ENCODE measurements around the gene ADCY9.

Gene ADCY9

GRCh38 chr16:4089811-4090301 is 26.4 kb downstream of the ADCY9 start:
- TF ChIP-seq, protein P1, sequence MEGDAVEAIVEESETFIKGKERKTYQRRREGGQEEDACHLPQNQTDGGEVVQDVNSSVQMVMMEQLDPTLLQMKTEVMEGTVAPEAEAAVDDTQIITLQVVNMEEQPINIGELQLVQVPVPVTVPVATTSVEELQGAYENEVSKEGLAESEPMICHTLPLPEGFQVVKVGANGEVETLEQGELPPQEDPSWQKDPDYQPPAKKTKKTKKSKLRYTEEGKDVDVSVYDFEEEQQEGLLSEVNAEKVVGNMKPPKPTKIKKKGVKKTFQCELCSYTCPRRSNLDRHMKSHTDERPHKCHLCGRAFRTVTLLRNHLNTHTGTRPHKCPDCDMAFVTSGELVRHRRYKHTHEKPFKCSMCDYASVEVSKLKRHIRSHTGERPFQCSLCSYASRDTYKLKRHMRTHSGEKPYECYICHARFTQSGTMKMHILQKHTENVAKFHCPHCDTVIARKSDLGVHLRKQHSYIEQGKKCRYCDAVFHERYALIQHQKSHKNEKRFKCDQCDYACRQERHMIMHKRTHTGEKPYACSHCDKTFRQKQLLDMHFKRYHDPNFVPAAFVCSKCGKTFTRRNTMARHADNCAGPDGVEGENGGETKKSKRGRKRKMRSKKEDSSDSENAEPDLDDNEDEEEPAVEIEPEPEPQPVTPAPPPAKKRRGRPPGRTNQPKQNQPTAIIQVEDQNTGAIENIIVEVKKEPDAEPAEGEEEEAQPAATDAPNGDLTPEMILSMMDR (IDR thresholded peaks at IDR 0.05; ENCODE audit: low read depth, low read length, missing control alignments): no peak
- in situ Hi-C loops (cut with HindIII; ENCODE audit: low pct_ligation_motif_present, low sequenced_read_pairs): no loop called here
- H3K4me3 ChIP-seq (ENCODE audit: low read depth, low read length): no peak overlapping the region
- no peaks in the 10 kb centered on the region for H3K27me3 ChIP-seq (replicated peaks)
- H3K36me3 ChIP-seq (replicated peaks): no peaks in the 10 kb centered on the region
- DNase-seq: no peak
- H3K27ac ChIP-seq: no peak overlapping the region

GRCh38 chr16:4089251-4089810 is 26.9 kb downstream of the ADCY9 start:
- in situ Hi-C loops (cut with HindIII; ENCODE audit: low pct_ligation_motif_present, low sequenced_read_pairs): no loop called here

DNA sequence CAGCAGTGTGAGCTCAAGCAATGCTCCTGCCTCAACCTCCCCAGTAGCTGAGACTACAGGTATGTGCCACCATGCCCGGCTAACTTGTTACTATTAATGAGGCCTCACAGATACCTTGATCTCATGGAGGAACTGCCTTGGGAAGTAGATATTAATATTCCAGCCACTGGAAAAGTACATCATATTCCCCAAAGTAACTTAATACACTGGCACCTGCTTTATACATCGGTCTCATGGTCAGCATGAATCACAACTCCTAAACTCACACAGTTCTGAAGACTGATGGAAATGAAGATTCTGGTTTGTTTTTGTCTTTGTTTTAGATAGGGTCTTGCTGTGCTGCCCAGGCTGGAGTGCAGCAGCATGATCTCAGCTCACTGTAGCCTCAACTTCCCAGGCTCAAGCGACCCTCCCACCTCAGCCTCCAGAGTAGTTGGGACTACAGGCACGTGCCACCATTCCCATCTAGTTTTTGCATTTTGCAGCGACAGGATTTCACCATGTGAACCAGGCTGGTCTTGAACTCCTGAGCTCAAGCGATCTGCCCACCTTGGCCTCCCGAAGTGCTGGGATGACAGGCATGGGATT is 28.2 kb downstream of the ADCY9 start:
- H3K4me3 ChIP-seq (ENCODE audit: low read depth, low read length): no peak overlapping the region
- TF ChIP-seq, protein P1 (IDR thresholded peaks at IDR 0.05; ENCODE audit: low read depth, low read length, missing control alignments): no peak
- no peak overlapping the region for H3K27ac ChIP-seq
- H3K36me3 ChIP-seq (replicated peaks): no peaks in the 10 kb centered on the region
- in situ Hi-C loops (cut with HindIII; ENCODE audit: low pct_ligation_motif_present, low sequenced_read_pairs): no loop called here
- no peak for DNase-seq
- no peaks in the 10 kb centered on the region for H3K27me3 ChIP-seq (replicated peaks)

More at GRCh38 chr16:4089251-4089810, 26.9 kb downstream of the ADCY9 start:
- TF ChIP-seq, protein P1 (IDR thresholded peaks at IDR 0.05; ENCODE audit: low read depth, low read length, missing control alignments): no peak
- DNase-seq: no peak
- H3K27ac ChIP-seq: no peak overlapping the region
- H3K27me3 ChIP-seq (replicated peaks): no peaks in the 10 kb centered on the region
- no peak overlapping the region for H3K4me3 ChIP-seq (ENCODE audit: low read depth, low read length)
- no peaks in the 10 kb centered on the region for H3K36me3 ChIP-seq (replicated peaks)

DNA sequence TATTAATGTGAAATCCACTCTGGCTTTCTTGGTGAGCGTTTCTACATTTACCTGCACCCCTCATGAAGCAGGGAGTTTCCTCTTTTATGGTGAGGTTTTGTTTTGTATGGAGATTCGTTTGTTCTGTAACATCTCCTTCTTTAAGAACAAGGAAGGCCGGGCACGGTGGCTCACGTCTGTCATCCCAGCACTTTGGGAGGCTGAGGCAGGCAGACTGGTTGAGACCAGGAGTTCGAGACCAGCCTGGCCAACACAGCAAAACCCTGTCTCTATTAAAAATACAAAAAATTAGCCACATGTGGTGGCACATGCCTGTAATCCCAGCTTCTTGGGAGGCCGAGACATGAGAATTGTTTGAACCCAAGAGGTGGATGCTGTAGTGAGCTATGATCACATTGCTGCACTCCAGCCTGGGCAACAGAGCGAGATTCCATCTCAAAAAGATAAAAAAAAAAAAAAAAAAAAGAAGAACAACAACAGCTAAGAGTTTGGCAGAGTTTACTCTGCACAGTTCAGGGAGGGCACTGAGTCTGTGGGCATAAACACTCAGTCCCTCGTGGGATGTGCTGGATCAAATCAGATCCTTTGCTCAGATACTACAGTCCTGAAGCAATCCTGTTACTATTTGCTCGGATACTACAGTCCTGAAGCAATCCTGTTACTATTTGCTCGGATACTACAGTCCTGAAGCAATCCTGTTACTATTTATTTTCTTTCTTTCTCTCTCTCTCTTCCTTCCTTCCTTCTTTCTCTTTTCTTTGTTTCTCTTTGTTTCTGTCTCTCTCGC is 28.9 kb downstream of the ADCY9 start:
- Histone ChIP-seq H3K4me3 (ENCODE audit: low read depth, low read length) (no peak overlapping the region), H3K27me3 (replicated peaks) (no peaks in the 10 kb centered on the region), H3K36me3 (replicated peaks) (no peaks in the 10 kb centered on the region), H3K27ac (no peak overlapping the region)
- TF ChIP-seq, protein P1 (IDR thresholded peaks at IDR 0.05; ENCODE audit: low read depth, low read length, missing control alignments): no peak
- DNase-seq: no peak
- in situ Hi-C loops (cut with HindIII; ENCODE audit: low pct_ligation_motif_present, low sequenced_read_pairs): no loop called here

DNA sequence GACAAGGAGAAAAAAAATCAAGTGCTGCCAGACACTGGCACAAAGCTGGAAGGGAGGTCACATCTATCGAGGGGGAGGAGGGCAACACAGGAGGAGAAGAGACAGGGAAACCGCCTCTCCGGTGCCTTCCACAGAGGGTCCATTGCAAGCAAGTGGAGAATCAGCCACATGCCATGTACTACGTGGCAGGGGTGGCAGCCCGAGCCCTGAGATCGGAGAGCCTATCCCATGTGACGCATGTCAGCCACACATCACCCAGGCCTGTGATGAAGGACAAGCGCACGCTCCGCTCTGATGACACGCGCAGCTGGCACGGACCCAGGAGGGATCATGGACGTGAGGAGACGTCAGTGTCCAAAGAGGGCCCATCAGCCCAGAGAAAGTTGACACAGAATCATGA is 30.1 kb downstream of the ADCY9 start:
- no peak for DNase-seq

More for the DNA sequence above, 30.1 kb downstream of the ADCY9 start:
- no peaks in the 10 kb centered on the region for H3K27me3 ChIP-seq (replicated peaks)
- H3K36me3 ChIP-seq (replicated peaks): no peaks in the 10 kb centered on the region
- TF ChIP-seq, protein P1 (IDR thresholded peaks at IDR 0.05; ENCODE audit: low read depth, low read length, missing control alignments): no peak
- no peak overlapping the region for H3K27ac ChIP-seq
- H3K4me3 ChIP-seq (ENCODE audit: low read depth, low read length): no peak overlapping the region
- in situ Hi-C loops (cut with HindIII; ENCODE audit: low pct_ligation_motif_present, low sequenced_read_pairs): no loop called here

All from brain microvascular endothelial cell (primary cell).